ENCODE results near the gene SLFN11. TPM values are rescaled to one million over a fixed set of nuclear protein-coding genes. Genes with fewer than 3 reads are reported as not detected.

Gene SLFN11
- polyA plus RNA-seq, 4 donors, result 0.22 to 3.8 (median 3.1) TPM

DNA sequence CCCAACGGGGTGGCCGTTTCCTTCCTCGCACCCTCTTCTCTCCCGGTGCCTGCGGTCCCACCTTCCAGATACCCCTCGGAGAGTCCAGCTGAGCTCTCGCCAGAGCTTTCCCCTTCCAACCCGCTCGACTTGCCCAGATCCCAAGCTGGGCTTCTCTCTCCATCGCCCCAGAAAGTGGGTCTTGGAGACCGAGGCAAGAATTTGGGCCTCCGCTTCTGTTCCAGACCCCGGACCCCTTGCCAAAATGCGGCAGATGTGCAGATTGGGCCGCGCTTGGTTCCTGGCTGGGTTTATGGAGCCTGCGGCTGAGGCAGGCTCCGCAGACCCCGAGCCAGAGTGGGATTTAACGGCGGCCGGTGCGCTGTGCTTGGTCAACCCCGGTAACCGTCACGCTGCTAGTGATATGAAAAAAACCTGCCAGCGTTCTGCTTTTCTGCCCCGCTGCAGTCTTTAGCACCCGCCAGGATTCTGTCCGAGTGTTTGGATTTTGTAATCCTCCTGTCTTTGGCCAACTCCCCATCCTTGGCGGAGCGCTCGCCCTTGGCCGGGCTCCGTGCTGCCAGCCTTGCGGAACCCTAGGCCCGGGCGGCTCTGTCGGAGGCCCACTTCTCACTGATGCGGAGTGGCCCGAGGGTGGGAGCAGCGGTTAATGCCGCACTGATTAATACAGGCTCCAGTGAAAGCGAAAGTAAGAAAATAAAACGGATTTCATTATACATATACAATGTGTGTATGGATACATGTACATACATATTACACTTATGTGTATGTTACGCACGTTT lies 754 bp upstream of the SLFN11 start:
- H3K27ac ChIP-seq (ENCODE audit: low read depth in 1 of 3, low read length in 2 of 3), result peak overlapping the region; percentile 63 to 89 (median 85)
- peaks cover 0 to 25% (median 0%) of the 10 kb centered on the region in 3 donors for H3K27me3 ChIP-seq (ENCODE audit: control insufficient read depth in 3 of 3, insufficient read depth in 3 of 3, low read length in 3 of 3)
- FAIRE-seq (no peak), DNase-seq (peak; percentile 17 to 29)
- no peaks in the 10 kb centered on the region for H3K9me3 ChIP-seq (ENCODE audit: control insufficient read depth in 2 of 2, insufficient read depth in 1 of 2, low read depth in 1 of 2, low read length in 1 of 2)
- H3K4me1 ChIP-seq (ENCODE audit: control insufficient read depth in 3 of 3, insufficient read depth in 2 of 3, low read depth in 1 of 3, low read length in 2 of 3), result no peaks in the 10 kb centered on the region
- WGBS, 3 donors, result 1 to 2% (median 1%) methylated on average over 45 to 47 of the region's 47 CpGs
- H3K36me3 ChIP-seq (ENCODE audit: control insufficient read depth in 3 of 3, insufficient read depth in 2 of 3, low read depth in 1 of 3, low read length in 3 of 3), result no peaks in the 10 kb centered on the region
- H3K4me3 ChIP-seq (ENCODE audit: low read depth in 1 of 3, low read length in 3 of 3), result peak overlapping the region; percentile 17 to 83 (median 54)

DNA sequence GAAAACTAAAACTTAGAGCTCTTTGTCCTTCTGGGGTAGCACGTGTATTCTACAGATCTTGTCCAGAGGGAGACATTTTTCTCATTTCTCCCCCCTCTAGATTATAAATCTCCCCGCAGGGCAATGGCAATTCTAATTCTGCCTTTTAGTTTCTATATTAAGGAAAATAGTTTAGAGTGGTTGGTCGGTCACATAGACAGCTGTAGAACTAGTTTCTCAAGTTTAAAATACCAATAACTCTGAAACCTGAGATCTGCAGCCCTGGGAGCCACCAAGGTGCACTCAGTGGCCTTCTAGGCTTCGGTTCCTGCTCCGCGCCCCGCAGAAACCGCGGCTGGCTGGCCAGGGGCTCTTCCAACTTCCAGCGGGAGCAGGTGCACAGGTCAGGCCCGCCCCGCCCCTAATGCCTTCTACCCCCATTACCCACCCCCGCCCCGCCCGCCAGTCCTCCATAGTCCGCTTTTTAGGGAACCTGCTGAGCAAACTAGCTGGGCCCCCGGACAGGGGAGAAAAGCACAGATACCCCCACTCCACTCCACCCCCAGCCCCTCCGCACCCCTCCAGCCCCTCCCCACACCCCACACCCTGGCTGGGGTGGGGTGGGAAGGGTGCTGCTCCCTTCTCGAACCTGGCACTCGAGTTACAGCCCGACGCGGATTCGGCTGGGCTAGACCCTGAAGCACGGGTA lies 431 bp downstream of the SLFN11 start:
- no peak for FAIRE-seq
- H3K27ac ChIP-seq (ENCODE audit: low read depth in 1 of 3, low read length in 2 of 3), result peak overlapping the region in 2 of 3 donors; percentile 85 to 89
- H3K36me3 ChIP-seq (ENCODE audit: control insufficient read depth in 3 of 3, insufficient read depth in 2 of 3, low read depth in 1 of 3, low read length in 3 of 3), result no peaks in the 10 kb centered on the region
- DNase-seq, result no peak
- 1 to 2% (median 2%) methylated on average over 20 to 25 of the region's 25 CpGs for WGBS, 3 donors
- peak overlapping the region; percentile 17 to 83 (median 54) for H3K4me3 ChIP-seq (ENCODE audit: low read depth in 1 of 3, low read length in 3 of 3)
- H3K27me3 ChIP-seq (ENCODE audit: control insufficient read depth in 3 of 3, insufficient read depth in 3 of 3, low read length in 3 of 3), result peaks cover 0 to 31% (median 0%) of the 10 kb centered on the region in 3 donors
- H3K4me1 ChIP-seq (ENCODE audit: control insufficient read depth in 3 of 3, insufficient read depth in 2 of 3, low read depth in 1 of 3, low read length in 2 of 3), result no peaks in the 10 kb centered on the region
- no peaks in the 10 kb centered on the region for H3K9me3 ChIP-seq (ENCODE audit: control insufficient read depth in 2 of 2, insufficient read depth in 1 of 2, low read depth in 1 of 2, low read length in 1 of 2)

DNA sequence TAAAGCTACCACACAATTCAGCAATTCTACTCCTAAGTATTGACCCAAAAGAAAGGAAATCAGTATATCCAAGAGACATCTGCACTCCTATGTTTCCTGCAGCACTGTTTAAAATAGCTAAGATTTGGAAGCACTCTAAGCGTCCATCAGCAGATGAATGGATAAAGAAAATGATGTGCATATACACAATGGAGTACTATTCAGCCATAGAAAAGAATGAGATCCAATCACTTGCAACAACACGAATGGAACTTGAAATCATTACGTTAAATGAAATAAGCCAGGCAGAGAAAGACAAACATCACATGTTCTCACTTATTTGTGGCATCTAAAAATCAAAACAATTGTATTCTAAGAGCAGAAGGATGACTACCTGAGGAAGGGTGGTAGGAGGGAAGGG lies 1.5 kb downstream of the SLFN11 start:
- H3K9me3 ChIP-seq (ENCODE audit: control insufficient read depth in 2 of 2, insufficient read depth in 1 of 2, low read depth in 1 of 2, low read length in 1 of 2), result no peaks in the 10 kb centered on the region
- peaks cover 0 to 35% (median 0%) of the 10 kb centered on the region in 3 donors for H3K27me3 ChIP-seq (ENCODE audit: control insufficient read depth in 3 of 3, insufficient read depth in 3 of 3, low read length in 3 of 3)
- no peak overlapping the region for H3K27ac ChIP-seq (ENCODE audit: low read depth in 1 of 3, low read length in 2 of 3)
- H3K4me1 ChIP-seq (ENCODE audit: control insufficient read depth in 3 of 3, insufficient read depth in 2 of 3, low read depth in 1 of 3, low read length in 2 of 3), result no peaks in the 10 kb centered on the region
- H3K4me3 ChIP-seq (ENCODE audit: low read depth in 1 of 3, low read length in 3 of 3), result no peak overlapping the region
- WGBS, 3 donors, result 46 to 79% (median 64%) methylated on average over 3 of the region's 3 CpGs
- no peaks in the 10 kb centered on the region for H3K36me3 ChIP-seq (ENCODE audit: control insufficient read depth in 3 of 3, insufficient read depth in 2 of 3, low read depth in 1 of 3, low read length in 3 of 3)
- no peak for DNase-seq
- FAIRE-seq, result no peak

GRCh38 chr17:35368081-35368830 lies 5.2 kb downstream of the SLFN11 start:
- 46 to 48% (median 47%) methylated on average over 4 of the region's 4 CpGs for WGBS, 3 donors
- FAIRE-seq (no peak), DNase-seq (peak in 1 of 2 donors; percentile 10)
- Histone ChIP-seq H3K9me3 (ENCODE audit: control insufficient read depth in 2 of 2, insufficient read depth in 1 of 2, low read depth in 1 of 2, low read length in 1 of 2) (no peaks in the 10 kb centered on the region), H3K4me3 (ENCODE audit: low read depth in 1 of 3, low read length in 3 of 3) (no peak overlapping the region), H3K27me3 (ENCODE audit: control insufficient read depth in 3 of 3, insufficient read depth in 3 of 3, low read length in 3 of 3) (peaks cover 0 to 23% (median 0%) of the 10 kb centered on the region in 3 donors), H3K36me3 (ENCODE audit: control insufficient read depth in 3 of 3, insufficient read depth in 2 of 3, low read depth in 1 of 3, low read length in 3 of 3) (no peaks in the 10 kb centered on the region), H3K27ac (ENCODE audit: low read depth in 1 of 3, low read length in 2 of 3) (peak overlapping the region in 1 of 3 donors; percentile 27), H3K4me1 (ENCODE audit: control insufficient read depth in 3 of 3, insufficient read depth in 2 of 3, low read depth in 1 of 3, low read length in 2 of 3) (no peaks in the 10 kb centered on the region)

GRCh38 chr17:35361027-35361426 lies 12.4 kb downstream of the SLFN11 start:
- Histone ChIP-seq H3K27ac (ENCODE audit: low read depth in 1 of 3, low read length in 2 of 3) (no peak overlapping the region), H3K9me3 (ENCODE audit: control insufficient read depth in 2 of 2, insufficient read depth in 1 of 2, low read depth in 1 of 2, low read length in 1 of 2) (no peaks in the 10 kb centered on the region), H3K27me3 (ENCODE audit: control insufficient read depth in 3 of 3, insufficient read depth in 3 of 3, low read length in 3 of 3) (peaks cover 0 to 3% (median 0%) of the 10 kb centered on the region in 3 donors), H3K4me3 (ENCODE audit: low read depth in 1 of 3, low read length in 3 of 3) (no peak overlapping the region), H3K36me3 (ENCODE audit: control insufficient read depth in 3 of 3, insufficient read depth in 2 of 3, low read depth in 1 of 3, low read length in 3 of 3) (no peaks in the 10 kb centered on the region), H3K4me1 (ENCODE audit: control insufficient read depth in 3 of 3, insufficient read depth in 2 of 3, low read depth in 1 of 3, low read length in 2 of 3) (no peaks in the 10 kb centered on the region)
- FAIRE-seq (no peak), DNase-seq (no peak)
- WGBS, 3 donors, result 29 to 65% (median 50%) methylated on average over 1 of the region's 1 CpG

- DNase-seq (no peak), FAIRE-seq (no peak)
- no peak overlapping the region for H3K27ac ChIP-seq (ENCODE audit: low read depth in 1 of 3, low read length in 2 of 3)
- no peaks in the 10 kb centered on the region for H3K4me1 ChIP-seq (ENCODE audit: control insufficient read depth in 3 of 3, insufficient read depth in 2 of 3, low read depth in 1 of 3, low read length in 2 of 3)
- no peak overlapping the region for H3K4me3 ChIP-seq (ENCODE audit: low read depth in 1 of 3, low read length in 3 of 3)
- 48 to 61% (median 49%) methylated on average over 3 of the region's 3 CpGs for WGBS, 3 donors
- no peaks in the 10 kb centered on the region for H3K9me3 ChIP-seq (ENCODE audit: control insufficient read depth in 2 of 2, insufficient read depth in 1 of 2, low read depth in 1 of 2, low read length in 1 of 2)
- H3K27me3 ChIP-seq (ENCODE audit: control insufficient read depth in 3 of 3, insufficient read depth in 3 of 3, low read length in 3 of 3), result peaks cover 0 to 3% (median 0%) of the 10 kb centered on the region in 3 donors
- no peaks in the 10 kb centered on the region for H3K36me3 ChIP-seq (ENCODE audit: control insufficient read depth in 3 of 3, insufficient read depth in 2 of 3, low read depth in 1 of 3, low read length in 3 of 3)
These were observed 14.0 kb downstream of the SLFN11 start for GRCh38 chr17:35359398-35359797.

- Histone ChIP-seq H3K4me1 (ENCODE audit: control insufficient read depth in 3 of 3, insufficient read depth in 2 of 3, low read depth in 1 of 3, low read length in 2 of 3) (no peaks in the 10 kb centered on the region), H3K4me3 (ENCODE audit: low read depth in 1 of 3, low read length in 3 of 3) (no peak overlapping the region), H3K27me3 (ENCODE audit: control insufficient read depth in 3 of 3, insufficient read depth in 3 of 3, low read length in 3 of 3) (peaks cover 0 to 5% (median 0%) of the 10 kb centered on the region in 3 donors), H3K9me3 (ENCODE audit: control insufficient read depth in 2 of 2, insufficient read depth in 1 of 2, low read depth in 1 of 2, low read length in 1 of 2) (no peaks in the 10 kb centered on the region), H3K27ac (ENCODE audit: low read depth in 1 of 3, low read length in 2 of 3) (no peak overlapping the region), H3K36me3 (ENCODE audit: control insufficient read depth in 3 of 3, insufficient read depth in 2 of 3, low read depth in 1 of 3, low read length in 3 of 3) (peaks cover 0 to 3% (median 0%) of the 10 kb centered on the region in 3 donors)
- DNase-seq (no peak), FAIRE-seq (no peak)
- WGBS, 3 donors, result 83 to 87% (median 87%) methylated on average over 6 of the region's 6 CpGs
These were observed 21.1 kb downstream of the SLFN11 start for GRCh38 chr17:35352284-35352683.

DNA sequence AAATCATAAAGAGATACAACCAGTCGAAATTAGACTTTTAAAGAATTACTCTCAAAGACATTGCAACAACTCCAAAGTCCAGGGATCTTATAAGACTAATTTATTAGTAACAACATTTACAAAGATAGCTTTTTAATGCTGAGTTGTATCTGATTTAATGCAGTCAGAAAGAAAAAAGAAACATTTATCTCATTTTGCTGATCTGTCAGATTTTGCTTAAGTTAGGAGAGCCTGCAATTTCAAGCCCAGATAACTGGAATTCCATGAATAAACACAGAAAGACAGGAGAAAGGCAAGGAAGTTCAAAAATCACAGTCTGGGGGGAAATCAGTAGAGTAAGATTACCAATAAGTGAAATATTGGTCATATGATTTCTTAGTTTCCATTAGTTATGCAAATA lies 22.9 kb downstream of the SLFN11 start:
- peaks cover 0 to 22% (median 0%) of the 10 kb centered on the region in 3 donors for H3K27me3 ChIP-seq (ENCODE audit: control insufficient read depth in 3 of 3, insufficient read depth in 3 of 3, low read length in 3 of 3)
- 24 to 46% (median 43%) methylated on average over 1 of the region's 1 CpG for WGBS, 3 donors
- FAIRE-seq (no peak), DNase-seq (no peak)
- peaks cover 0 to 3% (median 0%) of the 10 kb centered on the region in 3 donors for H3K36me3 ChIP-seq (ENCODE audit: control insufficient read depth in 3 of 3, insufficient read depth in 2 of 3, low read depth in 1 of 3, low read length in 3 of 3)
- H3K4me3 ChIP-seq (ENCODE audit: low read depth in 1 of 3, low read length in 3 of 3), result no peak overlapping the region
- no peak overlapping the region for H3K27ac ChIP-seq (ENCODE audit: low read depth in 1 of 3, low read length in 2 of 3)
- H3K4me1 ChIP-seq (ENCODE audit: control insufficient read depth in 3 of 3, insufficient read depth in 2 of 3, low read depth in 1 of 3, low read length in 2 of 3), result peaks cover 0 to 3% (median 0%) of the 10 kb centered on the region in 3 donors
- no peaks in the 10 kb centered on the region for H3K9me3 ChIP-seq (ENCODE audit: control insufficient read depth in 2 of 2, insufficient read depth in 1 of 2, low read depth in 1 of 2, low read length in 1 of 2)

All from small intestine (tissue), 7 donors.